IPS-NIHi7 (cell line): ENCODE data around the gene MICU1.
"Not testable (repeated sequence)": the region's sequence is repeated elsewhere in the genome, so short reads cannot be mapped to it uniquely, and the experiment has no call there.

Experiments
- DNase-seq: peaks from one replicate; pipeline ENCODE4 v3.0.0; 2012; ENCODE audit warnings: mixed read lengths; ENCODE audit errors: extremely low spot score

Gene MICU1

GRCh38 chr10:72561745-72562166 lies 64.1 kb downstream of the MICU1 start:
- DNase-seq: no peak

DNA sequence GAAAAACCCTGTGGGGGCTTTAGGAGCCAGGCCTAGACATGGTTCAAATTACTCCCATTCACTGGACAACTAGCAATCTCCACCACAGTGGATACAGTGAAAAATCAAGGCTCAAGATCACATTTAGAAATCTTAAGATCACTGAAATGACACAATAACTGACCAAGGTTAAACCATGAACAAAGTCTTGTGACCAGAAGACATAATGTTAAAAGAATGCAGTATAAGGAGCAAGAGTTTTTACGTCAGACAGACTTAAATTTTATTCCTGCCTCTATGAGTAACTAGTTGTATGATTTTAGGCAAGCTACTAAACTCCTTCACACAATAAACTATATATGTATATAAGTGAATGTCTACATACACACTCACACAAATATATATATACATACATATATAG lies 68.5 kb downstream of the MICU1 start:
- DNase-seq: no peak

DNA sequence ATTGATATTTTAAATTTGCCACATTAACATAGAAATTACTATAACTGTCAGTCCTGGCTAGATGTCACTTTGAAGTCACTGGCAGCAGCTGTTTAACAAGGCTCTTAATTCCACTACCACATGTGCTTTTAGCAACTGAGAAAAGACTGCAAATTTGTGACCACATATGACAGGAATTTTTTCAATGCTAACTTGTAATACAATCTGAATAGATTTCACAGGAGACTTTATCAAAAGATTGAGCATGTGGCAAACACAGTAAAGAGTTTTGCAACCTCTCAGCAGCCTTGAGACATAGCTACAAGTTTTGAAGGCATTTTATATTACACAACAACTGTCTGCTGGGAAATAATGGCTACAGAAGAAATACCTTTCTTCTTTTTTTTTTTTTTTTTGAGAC lies 73.0 kb downstream of the MICU1 start:
- no peak for DNase-seq

DNA sequence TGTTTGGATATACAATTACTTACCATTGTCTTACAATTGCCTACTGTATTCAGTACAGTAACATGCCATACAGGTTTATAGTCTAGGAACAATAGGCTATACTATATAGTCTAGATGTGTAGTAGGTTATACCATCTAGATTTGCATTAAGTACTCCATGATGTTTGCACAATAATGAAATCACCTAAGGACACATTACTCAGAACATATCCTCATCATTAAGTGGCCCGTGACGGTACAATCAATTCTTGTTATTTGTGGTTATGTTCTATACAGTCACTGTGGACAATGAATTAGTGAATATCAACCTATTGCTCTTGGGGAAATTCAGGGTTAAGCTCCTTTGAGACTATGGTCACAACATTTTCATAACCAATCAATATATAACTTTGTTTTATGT lies 75.6 kb downstream of the MICU1 start:
- no peak for DNase-seq

- no peak for DNase-seq
Measured at GRCh38 chr10:72545546-72545945, 80.3 kb downstream of the MICU1 start.

GRCh38 chr10:72543855-72544254 lies 82.0 kb downstream of the MICU1 start:
- DNase-seq: not testable (repeated sequence)

GRCh38 chr10:72542396-72542815 lies 83.5 kb downstream of the MICU1 start:
- no peak for DNase-seq

GRCh38 chr10:72541337-72541736 lies 84.5 kb downstream of the MICU1 start:
- no peak for DNase-seq

DNA sequence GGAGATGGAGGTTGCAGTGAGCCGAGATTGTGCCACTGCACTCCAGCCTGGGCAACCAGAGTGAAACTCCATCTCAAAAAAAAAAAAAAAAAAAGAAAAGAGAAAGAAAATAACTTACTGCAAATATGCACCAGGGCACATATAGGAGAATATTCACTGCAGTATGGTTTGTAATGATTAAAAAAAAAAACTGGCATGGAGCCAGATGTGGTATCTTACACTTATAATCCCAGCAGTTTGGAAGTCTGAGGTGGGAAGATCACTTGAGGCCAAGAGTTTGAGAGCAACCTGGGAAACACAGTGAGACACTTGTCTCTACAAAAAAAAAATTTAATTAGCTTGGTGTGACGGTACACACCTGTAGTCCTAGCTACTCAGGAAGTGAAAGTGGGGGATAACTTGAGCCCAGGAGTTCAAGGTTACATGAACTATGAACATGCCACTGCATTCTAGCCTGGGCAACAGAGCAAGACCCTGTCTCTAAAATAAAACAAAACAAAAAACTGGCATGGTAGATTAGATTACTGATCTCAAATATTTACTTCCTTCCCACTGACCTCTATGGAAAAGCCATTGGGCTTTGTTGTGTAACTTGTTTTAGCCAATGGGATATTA lies 85.6 kb downstream of the MICU1 start:
- no peak for DNase-seq

- DNase-seq: no peak
Measured at GRCh38 chr10:72539137-72539536, 86.7 kb downstream of the MICU1 start.

- no peak for DNase-seq
Measured at GRCh38 chr10:72525689-72526088, 100.2 kb downstream of the MICU1 start.

- no peak for DNase-seq
Measured at GRCh38 chr10:72525277-72525676, 100.6 kb downstream of the MICU1 start.

GRCh38 chr10:72524489-72524888 lies 101.4 kb downstream of the MICU1 start:
- no peak for DNase-seq

DNA sequence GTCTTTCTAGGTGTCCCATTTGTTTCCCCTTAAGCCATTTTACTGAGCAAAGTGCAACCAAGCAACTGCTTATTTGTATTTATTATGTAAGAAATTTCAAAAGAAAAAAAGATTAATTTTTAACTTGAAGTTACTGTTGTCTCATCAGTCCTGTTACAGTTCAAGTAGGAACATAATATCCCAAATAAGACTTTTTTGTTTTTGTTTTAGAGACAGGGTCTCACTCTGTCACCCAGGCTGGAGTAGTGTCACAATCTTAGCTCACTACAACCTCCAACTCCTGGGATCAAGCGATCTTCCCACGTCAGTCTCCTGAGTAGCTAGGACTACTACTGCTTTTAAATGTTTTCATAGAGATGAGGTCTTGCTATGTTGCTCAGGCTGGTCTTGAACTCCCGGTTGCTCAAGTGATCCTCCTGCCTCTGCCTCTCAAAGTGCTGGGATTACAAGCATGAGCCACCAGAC lies 101.9 kb downstream of the MICU1 start:
- no peak for DNase-seq

- no peak for DNase-seq
Measured at GRCh38 chr10:72523062-72523461, 102.8 kb downstream of the MICU1 start.

GRCh38 chr10:72517244-72517643 lies 108.6 kb downstream of the MICU1 start:
- no peak for DNase-seq

DNA sequence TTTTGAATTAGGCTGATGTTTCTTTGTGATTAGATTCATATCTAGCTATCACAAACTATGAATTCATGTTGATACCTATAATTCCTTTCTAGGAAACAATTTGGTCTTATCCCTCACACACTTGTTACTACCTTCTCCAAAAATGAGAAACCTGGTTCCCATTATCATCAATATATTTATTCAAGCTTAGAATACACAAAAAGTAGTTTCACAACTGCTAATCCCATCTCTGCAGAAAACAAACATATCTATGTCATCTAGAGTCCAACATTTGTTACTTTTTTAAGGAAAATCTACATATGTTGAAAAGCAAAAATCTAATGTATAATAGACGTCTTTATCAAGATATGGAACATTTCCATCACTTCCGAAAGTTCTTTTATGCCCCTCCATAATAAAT lies 110.4 kb downstream of the MICU1 start:
- DNase-seq: no peak

GRCh38 chr10:72513910-72514309 lies 112.0 kb downstream of the MICU1 start:
- no peak for DNase-seq

DNA sequence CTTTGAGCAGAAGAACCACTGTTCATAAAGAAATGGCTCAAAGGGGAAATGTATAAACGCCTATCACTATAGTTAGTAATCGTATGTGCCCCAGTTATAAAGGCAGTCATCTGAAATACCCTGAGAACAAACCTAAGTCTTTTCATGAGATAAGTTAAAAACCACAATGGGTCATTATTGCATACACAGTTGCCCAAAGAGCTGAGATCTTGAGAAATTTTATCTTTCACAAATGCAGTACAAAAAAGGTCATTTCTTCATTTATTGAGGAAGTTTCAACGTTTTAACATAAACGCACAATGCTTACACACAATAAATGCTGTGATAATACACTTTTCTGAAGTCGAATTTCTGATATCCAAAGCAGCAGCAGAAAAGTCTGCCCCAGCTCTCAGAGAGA lies 114.4 kb downstream of the MICU1 start:
- DNase-seq: no peak

DNA sequence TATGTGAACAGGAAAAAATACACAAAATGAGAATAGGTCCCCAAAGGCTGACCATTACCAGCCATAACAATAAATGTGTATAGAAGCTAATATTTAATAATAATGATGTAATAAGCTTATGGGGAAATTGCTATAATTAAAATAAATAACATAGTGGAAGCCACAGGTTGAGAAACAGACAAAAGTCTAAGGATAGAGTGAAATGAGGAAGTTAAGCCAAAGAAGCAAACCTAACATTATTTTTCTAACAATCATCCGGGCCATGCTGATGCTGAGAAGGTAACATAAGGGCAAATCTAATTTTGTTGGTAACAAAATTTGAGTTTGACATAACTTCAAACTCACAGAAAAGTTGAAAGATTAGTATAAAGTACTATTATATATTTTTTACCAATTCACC lies 115.9 kb downstream of the MICU1 start:
- no peak for DNase-seq

- no peak for DNase-seq
Measured at GRCh38 chr10:72509206-72509799, 116.6 kb downstream of the MICU1 start.

- no peak for DNase-seq
Measured at GRCh38 chr10:72508033-72508432, 117.8 kb downstream of the MICU1 start.

DNA sequence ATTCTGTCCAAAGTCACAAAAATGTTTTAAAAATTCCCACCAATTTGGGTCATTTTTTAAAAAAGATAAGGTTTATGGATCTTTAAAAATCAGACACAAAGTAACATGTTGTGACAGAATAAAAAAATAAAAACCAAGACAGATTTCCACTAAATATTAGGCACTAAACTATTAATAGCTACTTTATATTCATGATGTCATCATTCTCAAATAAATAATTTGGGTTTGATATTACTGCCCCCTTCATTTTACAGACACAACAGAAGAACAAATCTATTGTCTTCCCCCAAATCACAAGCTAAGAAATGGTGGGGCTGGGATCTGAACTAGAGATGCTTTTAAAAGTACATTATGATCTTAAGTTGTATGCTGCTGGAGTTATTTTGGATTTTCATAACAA lies 119.4 kb downstream of the MICU1 start:
- no peak for DNase-seq

DNA sequence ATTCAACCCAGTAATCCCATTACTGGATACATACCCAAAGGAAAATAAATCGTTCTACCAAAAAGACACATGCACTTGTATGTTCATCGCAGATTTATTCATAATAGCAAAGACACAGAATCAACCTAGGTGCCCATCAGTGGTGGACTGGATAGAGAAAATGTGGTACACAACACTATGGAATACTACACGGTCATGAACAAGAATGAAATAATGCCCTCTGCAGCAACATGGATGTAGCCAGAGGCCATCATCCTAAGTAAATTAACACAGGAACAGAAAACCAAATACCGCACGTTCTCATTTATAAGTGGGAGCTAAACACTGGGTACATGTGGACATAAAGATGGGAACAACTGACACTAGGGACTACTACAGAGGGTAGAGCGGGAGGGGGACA lies 120.4 kb downstream of the MICU1 start:
- DNase-seq: no peak
